ENCODE data around the gene PRM3. TPM values are rescaled to one million over a fixed set of nuclear protein-coding genes. Genes with fewer than 3 reads are reported as not detected.

Gene PRM3
- total RNA-seq, 1 experiment from 2014 or later: not detected

- no peaks in the 10 kb centered on the region for H4K20me1 ChIP-seq (ENCODE audit: control insufficient read depth, insufficient read depth, insufficient read length)
- no peaks in the 10 kb centered on the region for H3K79me2 ChIP-seq (ENCODE audit: insufficient read depth, low read length)
- Mint-ChIP-seq H3K27ac (no peak overlapping the region), H3K4me3 (no peak overlapping the region), H3K27me3 (ENCODE audit: low read depth) (peaks cover 7% of the 10 kb centered on the region), H3K36me3 (ENCODE audit: insufficient read depth in 1 of 3, low read depth in 3 of 3) (no peaks in the 10 kb centered on the region), H3K9me3 (no peaks in the 10 kb centered on the region), H3K4me1 (peaks cover 0 to 6% of the 10 kb centered on the region in 2 experiments; a peak in 3 of 4 replicates)
- no peak overlapping the region for H2AK5ac ChIP-seq (ENCODE audit: insufficient read length, low read length)
- H3K23me2 ChIP-seq (ENCODE audit: insufficient read length, low read depth, low read length, poor library complexity, severe bottlenecking): no peaks in the 10 kb centered on the region
- no peaks in the 10 kb centered on the region for H3K27me3 ChIP-seq (ENCODE audit: insufficient read depth, low read length)
- H3K9me3 ChIP-seq (ENCODE audit: control insufficient read depth, low read depth, low read length): no peaks in the 10 kb centered on the region
- no peak overlapping the region for H3K18ac ChIP-seq (ENCODE audit: insufficient read length, low read depth, low read length)
- H3K23ac ChIP-seq (ENCODE audit: insufficient read length, low read depth, low read length): no peak overlapping the region
- no peaks in the 10 kb centered on the region for H3K79me1 ChIP-seq (ENCODE audit: insufficient read depth, low read depth, low read length, poor library complexity, severe bottlenecking)
- no peak overlapping the region for H3K56ac ChIP-seq (ENCODE audit: insufficient read length, low read depth, low read length)
- no CpG with 5 or more reads among the region's 8 CpGs for WGBS (ENCODE audit: extremely low coverage, insufficient read length, low lambda C conversion rate)
- no peak overlapping the region for H2BK120ac ChIP-seq (ENCODE audit: low read depth, low read length, poor library complexity, severe bottlenecking)
- peak; percentile 34; the same call in 2 of the 3 replicates for TF ChIP-seq CTCF (conservative IDR thresholded peaks at IDR 0.05)
- no peak overlapping the region for H3T11ph ChIP-seq (ENCODE audit: low read length)
- H4K91ac ChIP-seq (ENCODE audit: insufficient read length, low read depth, low read length): no peak overlapping the region
- peak; percentile 52 for DNase-seq
- no peak overlapping the region for H2BK5ac ChIP-seq (ENCODE audit: insufficient read length, low read length)
- H3K4me1 ChIP-seq (ENCODE audit: insufficient read depth, low read length): no peaks in the 10 kb centered on the region
- no peak overlapping the region for H2BK15ac ChIP-seq (ENCODE audit: low read depth, low read length)
- H4K8ac ChIP-seq (replicated peaks; ENCODE audit: insufficient read length, low read depth, low read length): no peak overlapping the region
- H2BK20ac ChIP-seq (ENCODE audit: low read depth, low read length, poor library complexity, severe bottlenecking): no peak overlapping the region
- H2BK12ac ChIP-seq (ENCODE audit: insufficient read length, low read depth, low read length): no peak overlapping the region
- no peak overlapping the region for H3K9ac ChIP-seq (ENCODE audit: extremely low read depth, insufficient read length, low read length)
- no peak overlapping the region for H3K4me2 ChIP-seq (ENCODE audit: insufficient read depth, insufficient read length, low read length)
- H3K14ac ChIP-seq (ENCODE audit: insufficient read depth, low read length): no peak overlapping the region
- H4K5ac ChIP-seq (ENCODE audit: insufficient read length, low read depth, low read length): no peak overlapping the region
- no peak overlapping the region for H3K4ac ChIP-seq (ENCODE audit: low read depth, low read length)
- no peak overlapping the region for H2AFZ ChIP-seq (ENCODE audit: low read length)
- H3K27ac ChIP-seq (ENCODE audit: insufficient read length, low read depth, low read length): no peak overlapping the region
Measured at GRCh38 chr16:11233727-11234376, 39.6 kb downstream of the PRM3 start.

Measured in H9 (cell line).